DMS79 (cell line): ENCODE measurements around the gene ANO2.
A peak's percentile ranks its signal among the peaks of the same experiment; 100 is the strongest.

Experiments
- DNase-seq: peaks from one replicate; lab custom pipeline; 2025; lab: John Stamatoyannopoulos, UW

Gene ANO2

GRCh38 chr12:5817246-5817645 lies 127.8 kb downstream of the ANO2 start:
- DNase-seq: no peak

- peak; percentile 12 for DNase-seq
Measured at GRCh38 chr12:5809586-5809985, 135.5 kb downstream of the ANO2 start.

GRCh38 chr12:5808981-5809380 lies 136.1 kb downstream of the ANO2 start:
- DNase-seq: peak; percentile 37

- no peak for DNase-seq
Measured at GRCh38 chr12:5807514-5808219, 137.4 kb downstream of the ANO2 start.

GRCh38 chr12:5807090-5807414 lies 138.0 kb downstream of the ANO2 start:
- no peak for DNase-seq

- DNase-seq: no peak
Measured at GRCh38 chr12:5806371-5807089, 138.5 kb downstream of the ANO2 start.

- no peak for DNase-seq
Measured at GRCh38 chr12:5803532-5803931, 141.5 kb downstream of the ANO2 start.

GRCh38 chr12:5798242-5799015 lies 146.6 kb downstream of the ANO2 start:
- no peak for DNase-seq

- DNase-seq: no peak
Measured at GRCh38 chr12:5797661-5798060, 147.4 kb downstream of the ANO2 start.

GRCh38 chr12:5796959-5797225 lies 148.2 kb downstream of the ANO2 start:
- no peak for DNase-seq

- DNase-seq: no peak
Measured at GRCh38 chr12:5796171-5796958, 148.7 kb downstream of the ANO2 start.

- DNase-seq: no peak
Measured at GRCh38 chr12:5794156-5794555, 150.9 kb downstream of the ANO2 start.

- no peak for DNase-seq
Measured at GRCh38 chr12:5792343-5792742, 152.7 kb downstream of the ANO2 start.

- DNase-seq: peak; percentile 74
Measured at GRCh38 chr12:5789469-5789968, 155.5 kb downstream of the ANO2 start.

GRCh38 chr12:5787828-5788227 lies 157.2 kb downstream of the ANO2 start:
- DNase-seq: no peak

GRCh38 chr12:5785601-5786000 lies 159.5 kb downstream of the ANO2 start:
- no peak for DNase-seq

- no peak for DNase-seq
Measured at GRCh38 chr12:5784462-5785130, 160.5 kb downstream of the ANO2 start.

- peak; percentile 48 for DNase-seq
Measured at GRCh38 chr12:5783289-5783920, 161.7 kb downstream of the ANO2 start.

- DNase-seq: no peak
Measured at GRCh38 chr12:5780536-5780935, 164.5 kb downstream of the ANO2 start.

- DNase-seq: no peak
Measured at GRCh38 chr12:5779401-5779800, 165.7 kb downstream of the ANO2 start.

- no peak for DNase-seq
Measured at GRCh38 chr12:5778821-5779220, 166.2 kb downstream of the ANO2 start.
